CD1c-positive myeloid dendritic cell (primary cell): Measurements from ENCODE around the gene FCAMR.
A peak's percentile ranks its signal among the peaks of the same experiment; 100 is the strongest.

Experiments used
- DNase-seq: peaks from one replicate; pipeline ENCODE4 v3.0.0-alpha.2; 2016; ENCODE audit errors: extremely low spot score

Gene FCAMR

GRCh38 chr1:206970446-206970845 is at the start of gene FCAMR:
FCAMR (minus strand) TSS chr1:206970460; CDS start chr1:206970125, 335 bp downstream.
- DNase-seq = peak; percentile 29

- no peak for DNase-seq
These were observed 49.4 kb upstream of the FCAMR start for GRCh38 chr1:207019661-207020060.

GRCh38 chr1:207019161-207019560 is 48.9 kb upstream of the FCAMR start:
- no peak for DNase-seq

GRCh38 chr1:207018707-207019106 is 48.4 kb upstream of the FCAMR start:
- no peak for DNase-seq

GRCh38 chr1:207017615-207018559 is 47.6 kb upstream of the FCAMR start:
- DNase-seq = peak; percentile 87

- DNase-seq = no peak
These were observed 45.5 kb upstream of the FCAMR start for GRCh38 chr1:207015791-207016190.

- peak; percentile 44 for DNase-seq
These were observed 44.5 kb upstream of the FCAMR start for GRCh38 chr1:207014728-207015127.

GRCh38 chr1:207013321-207014085 is 43.2 kb upstream of the FCAMR start:
- DNase-seq = no peak

- no peak for DNase-seq
These were observed 40.5 kb upstream of the FCAMR start for GRCh38 chr1:207010726-207011125.

GRCh38 chr1:207009945-207010344 is 39.7 kb upstream of the FCAMR start:
- DNase-seq = no peak

- no peak for DNase-seq
These were observed 39.1 kb upstream of the FCAMR start for GRCh38 chr1:207009182-207009850.

GRCh38 chr1:207007352-207008033 is 37.2 kb upstream of the FCAMR start:
- DNase-seq = no peak

GRCh38 chr1:207006914-207007313 is 36.7 kb upstream of the FCAMR start:
- no peak for DNase-seq

- DNase-seq = no peak
These were observed 35.8 kb upstream of the FCAMR start for GRCh38 chr1:207006083-207006482.

- peak; percentile 57 for DNase-seq
These were observed 34.9 kb upstream of the FCAMR start for GRCh38 chr1:207004931-207005830.

- no peak for DNase-seq
These were observed 33.0 kb upstream of the FCAMR start for GRCh38 chr1:207003210-207003609.

GRCh38 chr1:207002724-207003146 is 32.5 kb upstream of the FCAMR start:
- no peak for DNase-seq

- DNase-seq = no peak
These were observed 31.4 kb upstream of the FCAMR start for GRCh38 chr1:207001492-207002245.

- DNase-seq = no peak
These were observed 30.5 kb upstream of the FCAMR start for GRCh38 chr1:207000651-207001291.
